GM10248 (cell line): ENCODE measurements around the gene MZT1.

Experiments
- CTCF ChIA-PET: fragments of 300-600 bp; sonication (Branson Sonifier 250); formaldehyde crosslinking; extraction: SDS; loops from one replicate; lab custom pipeline; 2021; ENCODE audit warnings: antibody characterized with exemption; lab: Yijun Ruan, JAX
- POLR2A ChIA-PET: fragments of 350-650 bp; sonication (Branson Sonifier 250); formaldehyde crosslinking; extraction: SDS; loops from one replicate; lab custom pipeline; 2020; ENCODE audit warnings: antibody characterized with exemption; lab: Yijun Ruan, JAX
- DNase-seq: peaks from one replicate; pipeline ENCODE4 v3.0.0; 2012; ENCODE audit errors: extremely low spot score
- TF ChIP-seq, protein P1 (sequence below): IDR thresholded peaks from 2 replicates; pipeline ENCODE4 v1.5.1; 2012; ENCODE audit warnings: mild to moderate bottlenecking, low read depth; ENCODE audit errors: extremely low read depth, missing control alignments, control extremely low read depth

Gene MZT1

DNA sequence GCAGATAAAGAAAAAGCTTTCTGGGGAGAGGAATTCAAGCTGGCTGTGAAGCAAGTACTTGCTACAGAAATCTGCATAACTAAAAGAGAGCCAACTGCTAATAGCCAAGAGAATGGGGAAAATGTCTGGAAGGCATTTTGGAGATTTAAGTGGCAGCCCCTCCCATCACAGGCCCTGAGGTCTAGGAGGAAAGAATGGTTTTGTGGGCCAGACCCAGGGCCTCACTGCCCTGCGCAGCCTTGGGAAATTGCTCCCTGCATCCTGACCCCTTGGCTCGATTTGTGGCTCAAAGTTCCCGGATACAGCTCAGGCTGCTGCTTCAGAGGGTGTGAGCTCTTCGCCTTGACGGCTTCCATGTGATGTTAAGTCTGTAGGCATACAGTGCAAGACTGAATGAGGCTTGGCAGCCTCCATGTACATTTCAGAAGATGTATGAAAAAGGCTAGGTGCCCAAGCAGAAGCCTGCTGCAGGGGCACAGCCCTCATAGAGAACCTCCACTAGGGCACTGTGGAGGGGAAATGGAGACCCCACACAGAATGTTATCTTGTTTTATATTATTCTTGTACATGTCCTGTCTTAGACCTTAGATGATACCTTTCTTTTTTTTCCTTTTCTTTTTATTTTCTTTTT is 34.4 kb downstream of the MZT1 start:
- ChIA-PET CTCF (interaction anchor here (1.0 kb wide), 1 partner anchor 12 kb away, joined by 3 read pairs; no protein-coding TSS in a partner anchor), POLR2A (no interaction called here)
- TF ChIP-seq, protein P1, sequence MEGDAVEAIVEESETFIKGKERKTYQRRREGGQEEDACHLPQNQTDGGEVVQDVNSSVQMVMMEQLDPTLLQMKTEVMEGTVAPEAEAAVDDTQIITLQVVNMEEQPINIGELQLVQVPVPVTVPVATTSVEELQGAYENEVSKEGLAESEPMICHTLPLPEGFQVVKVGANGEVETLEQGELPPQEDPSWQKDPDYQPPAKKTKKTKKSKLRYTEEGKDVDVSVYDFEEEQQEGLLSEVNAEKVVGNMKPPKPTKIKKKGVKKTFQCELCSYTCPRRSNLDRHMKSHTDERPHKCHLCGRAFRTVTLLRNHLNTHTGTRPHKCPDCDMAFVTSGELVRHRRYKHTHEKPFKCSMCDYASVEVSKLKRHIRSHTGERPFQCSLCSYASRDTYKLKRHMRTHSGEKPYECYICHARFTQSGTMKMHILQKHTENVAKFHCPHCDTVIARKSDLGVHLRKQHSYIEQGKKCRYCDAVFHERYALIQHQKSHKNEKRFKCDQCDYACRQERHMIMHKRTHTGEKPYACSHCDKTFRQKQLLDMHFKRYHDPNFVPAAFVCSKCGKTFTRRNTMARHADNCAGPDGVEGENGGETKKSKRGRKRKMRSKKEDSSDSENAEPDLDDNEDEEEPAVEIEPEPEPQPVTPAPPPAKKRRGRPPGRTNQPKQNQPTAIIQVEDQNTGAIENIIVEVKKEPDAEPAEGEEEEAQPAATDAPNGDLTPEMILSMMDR = no peak
- no peak for DNase-seq

DNA sequence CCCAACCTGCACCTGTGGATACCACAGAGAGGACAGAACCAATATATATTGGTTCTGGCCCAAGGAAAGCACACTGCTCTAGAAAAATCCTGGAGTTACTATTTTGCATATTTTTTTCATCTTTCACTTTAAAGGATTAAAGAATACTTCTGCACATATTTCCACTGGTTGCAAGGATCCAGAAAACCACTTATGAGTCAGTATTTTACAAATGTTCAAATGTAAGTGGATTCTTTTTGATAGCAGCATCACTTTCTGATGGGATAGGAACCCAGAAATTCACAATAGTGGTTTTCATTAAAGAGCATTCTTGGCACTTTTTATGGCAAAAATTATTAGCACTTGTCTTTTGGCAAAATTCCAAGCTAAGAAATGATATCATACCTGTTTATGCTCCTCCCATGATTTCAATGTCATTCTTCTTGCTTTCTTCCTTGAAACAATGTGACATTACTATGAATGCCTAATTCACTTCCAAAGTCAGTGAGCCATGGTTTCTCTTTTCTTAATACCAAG is 38.2 kb downstream of the MZT1 start:
- TF ChIP-seq, protein P1 = no peak
- ChIA-PET CTCF (no interaction called here), POLR2A (no interaction called here)
- DNase-seq = no peak

DNA sequence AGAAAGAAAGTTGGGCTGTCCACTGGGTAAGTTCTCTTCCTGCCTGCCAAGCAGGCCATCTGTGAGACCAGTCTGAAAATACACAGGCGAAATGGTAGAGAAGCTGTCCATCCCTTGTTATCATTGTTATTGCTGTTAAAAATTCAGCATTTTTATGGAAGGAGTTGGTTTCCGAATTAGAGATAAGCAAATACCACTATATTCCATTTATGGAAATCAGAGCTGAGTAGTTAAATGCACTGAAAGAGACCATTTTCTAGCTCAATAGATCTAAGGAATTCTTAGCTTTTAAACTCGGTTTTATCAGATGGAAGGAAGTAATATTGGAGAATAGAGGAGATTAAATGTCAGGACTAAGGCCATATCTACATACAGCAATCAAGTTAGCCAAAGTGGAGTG is 40.7 kb downstream of the MZT1 start:
- POLR2A ChIA-PET = no interaction called here
- CTCF ChIA-PET = interaction anchor here (2.8 kb wide), 1 partner anchor 11 kb away, joined by 16 read pairs; no protein-coding TSS in a partner anchor

DNA sequence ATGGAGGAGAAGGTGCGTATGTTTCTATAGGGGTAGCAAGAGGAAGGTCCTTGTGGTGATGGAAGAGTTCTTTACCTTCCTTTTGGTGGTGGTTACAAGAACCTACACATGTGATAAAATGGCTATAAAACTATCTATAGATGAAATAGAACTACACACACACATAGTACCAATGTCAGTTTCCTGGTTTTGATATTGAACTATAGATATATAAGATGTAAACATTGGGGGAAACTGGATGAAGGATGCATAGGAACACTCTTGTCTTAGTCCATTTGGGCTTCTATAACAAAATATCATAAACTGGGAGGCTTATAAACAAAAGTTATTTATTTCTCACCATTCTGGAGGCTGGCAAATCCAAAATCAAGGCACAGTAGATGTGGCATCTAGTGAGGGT is 47.1 kb downstream of the MZT1 start:
- no peak for DNase-seq
- CTCF ChIA-PET = interaction anchor here (1.4 kb wide), 1 partner anchor 13 kb away, joined by 3 read pairs; no protein-coding TSS in a partner anchor
- POLR2A ChIA-PET = no interaction called here
- TF ChIP-seq, protein P1 = no peak

More for the DNA sequence above, 40.7 kb downstream of the MZT1 start:
- TF ChIP-seq, protein P1 = no peak
- no peak for DNase-seq

DNA sequence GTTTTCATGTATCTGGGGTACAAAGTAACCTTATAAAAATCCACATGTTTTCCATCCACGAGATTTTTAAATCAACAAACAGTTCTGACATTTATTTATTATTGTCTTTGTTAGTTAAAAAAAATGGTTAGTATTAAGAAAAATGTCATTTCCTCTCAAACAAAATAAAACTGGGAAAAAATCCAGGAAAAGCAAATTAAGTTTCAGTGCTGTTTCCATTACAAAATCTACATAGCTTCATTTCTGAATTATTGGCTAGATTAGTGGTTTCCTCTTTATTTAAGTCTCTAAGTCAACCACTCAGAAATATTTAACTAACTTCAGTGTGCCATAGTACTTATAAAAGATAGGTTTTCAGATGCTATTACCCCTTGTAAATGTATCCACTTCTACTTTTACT is 49.1 kb downstream of the MZT1 start:
- TF ChIP-seq, protein P1 = no peak
- ChIA-PET POLR2A (no interaction called here), CTCF (interaction anchor here (0.7 to 1.2 kb wide), 2 partner anchors 22 to 34 kb away, joined by 3 read pairs; no protein-coding TSS in a partner anchor)
- no peak for DNase-seq

DNA sequence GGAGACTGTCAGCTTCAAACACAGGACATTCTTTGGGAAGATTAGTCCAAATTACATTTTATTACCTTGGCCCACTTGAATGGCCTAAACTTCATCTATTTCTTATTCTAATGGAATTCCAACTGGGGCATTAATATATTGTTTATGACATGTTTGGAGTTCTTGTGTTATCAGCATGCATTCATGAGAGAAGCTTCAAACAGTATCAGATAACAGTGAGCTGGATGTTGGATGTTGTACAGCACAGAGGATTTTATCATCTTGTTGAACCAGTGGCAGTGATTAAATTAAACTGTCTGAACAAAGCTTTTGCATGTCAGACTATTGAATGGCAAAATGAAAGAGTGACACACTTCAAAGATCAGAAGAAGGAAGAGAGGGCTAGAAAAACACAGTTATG is 50.0 kb downstream of the MZT1 start:
- ChIA-PET POLR2A (no interaction called here), CTCF (interaction anchor here (0.7 to 1.2 kb wide), 2 partner anchors 21 to 33 kb away, joined by 3 read pairs; no protein-coding TSS in a partner anchor)
- DNase-seq = no peak
- TF ChIP-seq, protein P1 = no peak
